GM19238 (cell line): ENCODE results near the gene PROSER2.
"Not testable (repeated sequence)": the region's sequence is repeated elsewhere in the genome, so short reads cannot be mapped to it uniquely, and the experiment has no call there.

Experiments used
- DNase-seq: peaks from one replicate; pipeline ENCODE4 v3.0.0; 2011; ENCODE audit warnings: low spot score; ENCODE audit not compliant: insufficient read length

Gene PROSER2

DNA sequence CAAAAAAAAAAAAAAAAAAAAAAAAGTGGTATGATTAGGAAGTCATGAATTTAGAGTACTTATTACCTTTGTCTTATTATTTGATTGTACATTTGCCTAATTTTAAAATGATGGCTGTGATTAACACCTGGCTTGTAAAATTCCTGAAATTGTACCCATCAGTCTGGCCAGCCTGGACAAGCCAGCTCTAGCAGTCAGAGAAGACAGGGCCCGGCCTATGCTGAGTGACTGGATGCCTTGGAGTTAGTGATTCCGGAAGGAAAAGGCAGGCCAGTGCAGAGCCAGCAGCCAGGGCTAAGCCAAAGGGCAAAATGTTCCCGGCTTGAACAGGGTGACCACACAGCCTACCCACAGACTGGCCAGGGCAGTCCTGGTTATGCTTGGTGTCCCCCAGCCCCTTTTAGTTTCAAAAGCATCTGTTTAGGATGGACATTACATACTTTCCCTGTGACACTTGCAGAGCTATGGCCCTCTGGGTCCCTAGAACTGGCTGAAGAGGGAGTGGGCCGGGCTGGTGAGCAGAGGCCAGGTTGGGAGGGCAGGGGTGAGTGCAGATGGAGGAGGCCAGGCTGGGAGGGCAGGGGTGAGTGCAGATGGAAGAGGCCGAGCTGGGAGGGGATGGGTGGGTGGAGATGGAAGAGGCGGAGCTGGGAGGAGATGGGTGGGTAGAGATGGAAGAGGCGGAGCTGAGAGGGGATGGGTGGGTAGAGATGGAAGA is 61.7 kb downstream of the PROSER2 start:
- DNase-seq: no peak

DNA sequence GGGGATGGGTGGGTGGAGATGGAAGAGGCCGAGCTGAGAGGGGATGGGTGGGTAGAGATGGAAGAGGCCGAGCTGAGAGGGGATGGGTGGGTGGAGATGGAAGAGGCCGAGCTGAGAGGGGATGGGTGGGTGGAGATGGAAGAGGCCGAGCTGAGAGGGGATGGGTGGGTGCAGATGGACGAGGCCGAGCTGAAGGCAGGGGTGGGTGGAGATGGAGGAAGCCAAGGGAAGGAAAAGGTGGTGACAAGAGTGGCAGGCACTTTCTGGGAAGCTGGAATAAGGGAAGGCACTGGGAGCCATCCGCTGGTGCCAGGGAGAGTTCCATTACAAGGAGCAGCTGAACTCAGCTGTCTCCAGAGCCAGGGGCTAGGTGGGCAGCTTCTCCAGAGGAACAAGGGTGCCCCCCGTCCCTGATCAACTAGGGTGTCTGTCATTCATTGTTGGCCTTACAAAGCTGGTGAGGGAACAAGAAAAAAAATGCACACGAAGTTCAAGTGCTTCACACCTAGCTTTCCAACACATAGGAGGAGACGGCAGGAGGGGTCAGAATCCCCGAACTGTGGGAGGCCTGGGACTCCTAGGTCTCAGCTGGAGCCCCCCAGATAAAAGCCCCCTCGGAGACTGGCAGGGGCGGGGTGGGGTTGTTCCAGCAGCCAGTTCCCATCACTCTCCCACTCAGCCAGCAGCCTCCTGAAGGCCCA is 62.4 kb downstream of the PROSER2 start:
- DNase-seq: no peak

DNA sequence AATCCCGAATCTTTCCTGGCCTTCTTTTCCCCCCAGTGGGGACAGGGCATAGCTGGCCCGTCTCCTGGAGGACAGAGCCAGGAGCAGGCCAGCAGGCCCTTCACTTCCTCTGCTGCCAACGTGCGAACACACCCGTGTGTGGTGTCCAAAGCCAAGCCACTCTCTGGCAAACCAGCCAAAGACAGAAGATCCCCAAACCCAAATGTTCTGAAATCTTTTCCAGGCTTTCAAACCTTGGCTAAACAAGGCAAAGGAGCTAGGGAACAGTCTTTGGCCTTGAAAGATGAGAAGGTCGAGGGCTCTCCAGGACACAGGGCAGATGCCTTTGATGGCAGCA is 63.0 kb downstream of the PROSER2 start:
- DNase-seq: no peak

DNA sequence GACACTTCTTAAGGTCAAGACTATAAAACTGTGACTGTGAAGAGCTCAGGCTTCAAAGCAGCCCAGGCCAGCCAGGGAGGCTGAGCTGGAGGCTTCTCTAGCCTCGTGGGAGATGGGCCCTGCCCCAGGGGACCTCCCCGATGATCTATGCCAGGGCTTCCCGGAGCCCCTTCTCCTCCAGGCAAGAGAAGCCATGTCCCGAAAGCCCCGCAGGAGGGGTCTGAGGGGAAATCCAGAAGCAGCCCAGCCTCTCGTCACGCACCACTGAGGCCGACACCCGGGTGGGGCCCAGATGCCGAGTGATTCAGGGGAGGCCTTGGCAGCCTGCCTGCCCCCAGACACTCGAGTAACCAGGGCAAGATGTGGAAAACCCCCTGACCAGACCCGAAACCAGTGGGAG is 63.7 kb downstream of the PROSER2 start:
- peak; percentile 23 for DNase-seq

DNA sequence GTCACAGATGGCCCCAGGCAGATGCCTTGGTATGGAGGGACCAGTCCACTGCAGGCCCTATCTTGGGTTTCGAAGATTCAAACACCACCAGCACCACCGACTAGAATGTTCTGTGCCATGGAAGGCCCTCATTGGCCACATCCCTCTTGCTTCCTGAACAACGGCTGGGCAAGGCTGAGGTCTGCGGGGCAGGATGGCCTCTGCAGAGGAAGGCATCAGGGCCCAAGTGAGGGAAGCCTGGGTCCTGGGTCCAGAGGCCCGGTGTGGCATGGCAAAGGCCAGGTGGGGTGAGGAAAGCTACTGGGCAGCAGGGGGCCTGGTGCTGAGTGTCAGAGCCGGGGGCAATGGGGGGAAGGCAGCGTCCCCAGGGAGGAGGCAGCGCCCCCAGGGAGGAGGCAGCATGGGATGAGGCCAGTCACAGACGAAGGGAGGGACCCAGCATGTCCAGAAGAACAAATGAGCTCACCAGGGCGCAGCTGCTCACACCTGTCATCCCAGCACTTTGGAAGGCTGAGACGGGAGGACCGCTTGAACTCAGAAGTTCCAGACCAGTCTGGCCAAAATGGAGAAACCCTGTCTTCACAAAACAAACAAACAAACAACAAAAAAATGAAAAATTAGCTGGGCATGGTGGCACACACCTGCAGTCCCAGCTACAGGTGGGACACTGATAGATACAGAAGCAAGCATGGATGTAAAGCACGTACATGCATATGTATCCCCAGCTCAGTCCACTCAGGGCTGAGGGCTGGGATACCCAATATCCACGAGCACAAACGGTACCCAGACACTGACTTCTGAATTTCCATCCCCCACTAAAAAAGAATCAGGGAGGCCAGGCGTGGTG is 64.4 kb downstream of the PROSER2 start:
- DNase-seq: no peak

DNA sequence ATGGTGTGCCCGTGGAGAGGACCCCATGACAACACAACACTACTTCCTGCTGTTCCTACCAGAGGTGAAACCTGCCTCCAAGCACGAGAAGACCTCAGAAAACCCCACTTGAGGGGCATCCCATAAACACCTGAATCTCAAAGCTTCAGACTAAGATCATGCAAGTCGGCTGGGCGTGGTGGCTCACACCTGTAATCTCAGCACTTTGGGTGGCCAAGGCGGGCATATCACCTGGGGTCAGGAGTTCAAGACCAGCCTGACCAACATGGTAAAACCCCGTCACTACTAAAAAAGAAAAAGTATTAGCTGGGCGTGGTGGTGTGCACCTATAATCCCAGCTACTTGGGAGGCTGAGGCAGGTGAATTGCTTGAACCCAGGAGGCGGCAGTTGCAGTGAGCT is 66.1 kb downstream of the PROSER2 start:
- DNase-seq: not testable (repeated sequence)

DNA sequence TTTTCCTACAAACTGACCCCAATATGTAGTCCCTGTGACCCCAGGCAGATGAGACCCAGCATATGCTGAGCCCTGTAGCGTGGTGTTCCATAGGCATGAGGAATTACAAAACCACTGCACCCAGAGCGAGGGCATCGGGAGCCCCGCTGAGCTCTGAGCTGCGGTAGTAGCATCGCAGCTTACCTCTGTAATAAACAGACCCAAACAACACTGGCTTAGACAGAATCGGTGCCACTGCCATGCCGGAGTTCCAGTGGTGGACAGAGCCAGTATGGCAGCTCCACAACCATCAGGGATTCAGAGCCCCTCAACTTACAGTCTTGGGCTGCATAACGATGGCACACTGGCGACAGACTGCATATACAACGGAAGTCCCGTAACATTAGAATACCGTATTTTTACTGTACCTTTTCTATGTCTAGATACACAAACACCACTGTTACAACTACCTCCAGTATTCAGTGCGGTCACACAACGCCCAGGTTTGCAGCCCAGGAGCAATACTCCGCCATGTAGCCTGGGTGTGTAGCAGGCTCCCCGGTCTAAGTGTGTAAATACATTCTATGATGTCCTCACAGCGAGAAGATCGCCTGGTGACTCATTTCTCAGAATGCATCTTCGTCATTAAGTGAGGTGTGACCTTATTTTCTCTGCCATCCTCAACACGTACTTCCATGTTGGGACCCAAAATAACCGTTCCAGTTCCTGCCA is 68.8 kb downstream of the PROSER2 start:
- no peak for DNase-seq

DNA sequence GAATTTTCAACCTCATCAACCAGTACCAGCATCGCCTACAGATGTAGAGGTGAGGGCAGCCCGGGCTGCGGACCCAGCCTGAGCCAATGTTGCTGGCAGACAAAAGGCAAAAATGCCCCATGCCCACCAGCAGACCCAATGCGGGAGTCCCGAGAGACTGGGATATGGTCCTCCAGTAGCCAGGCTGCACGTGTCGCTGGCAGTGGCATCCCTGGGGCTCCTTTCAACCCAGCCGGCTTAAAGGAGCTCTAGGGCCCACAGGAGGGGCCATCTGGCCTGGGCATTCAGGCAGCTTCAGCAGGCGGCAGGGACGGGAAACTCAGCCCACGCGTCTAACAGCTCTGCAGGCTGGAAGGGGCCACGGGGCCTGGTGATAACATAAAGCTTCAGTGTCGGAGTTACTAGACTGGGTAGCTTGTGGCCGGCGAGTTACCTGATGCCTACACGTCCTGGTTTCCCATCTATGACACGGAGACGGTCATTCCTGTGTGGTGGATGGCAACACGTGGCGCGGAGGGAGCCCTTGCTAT is 70.7 kb downstream of the PROSER2 start:
- DNase-seq: no peak

DNA sequence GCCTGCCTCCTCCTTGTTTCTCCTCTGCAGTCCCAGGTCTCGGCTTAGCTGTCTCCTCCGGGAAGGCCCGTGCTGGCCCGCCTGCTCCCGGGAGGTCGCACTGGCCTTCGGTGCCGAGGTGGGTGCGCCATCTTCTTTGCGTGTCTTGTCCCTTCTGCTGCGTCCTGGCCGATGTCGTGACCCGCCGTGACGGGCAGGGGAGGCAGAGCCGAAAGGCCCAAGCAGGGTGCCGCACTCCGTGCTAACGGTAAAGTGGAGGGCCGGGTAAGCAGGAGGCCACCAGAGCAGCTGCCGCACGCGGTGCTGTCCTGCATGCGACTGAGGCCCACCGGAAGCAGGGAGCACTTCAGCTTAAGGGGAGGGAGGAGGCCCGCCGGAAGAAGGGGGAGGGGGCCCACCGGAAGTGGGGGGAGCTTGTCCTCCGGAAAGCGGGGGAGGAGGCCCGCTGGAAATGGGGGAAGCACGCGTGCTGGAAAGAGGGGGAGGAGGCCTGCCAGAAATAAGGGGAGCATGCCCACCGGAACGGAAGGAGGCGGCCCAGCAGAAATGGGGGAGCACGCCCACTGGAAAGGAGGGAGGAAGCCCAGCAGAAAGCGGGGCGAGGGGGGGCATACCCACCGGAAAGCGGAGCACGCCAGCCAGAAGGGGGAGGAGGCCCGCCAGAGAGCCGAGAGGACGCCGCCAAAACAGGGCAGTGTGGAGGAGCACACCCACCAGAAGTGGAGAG is 71.4 kb downstream of the PROSER2 start:
- no peak for DNase-seq

DNA sequence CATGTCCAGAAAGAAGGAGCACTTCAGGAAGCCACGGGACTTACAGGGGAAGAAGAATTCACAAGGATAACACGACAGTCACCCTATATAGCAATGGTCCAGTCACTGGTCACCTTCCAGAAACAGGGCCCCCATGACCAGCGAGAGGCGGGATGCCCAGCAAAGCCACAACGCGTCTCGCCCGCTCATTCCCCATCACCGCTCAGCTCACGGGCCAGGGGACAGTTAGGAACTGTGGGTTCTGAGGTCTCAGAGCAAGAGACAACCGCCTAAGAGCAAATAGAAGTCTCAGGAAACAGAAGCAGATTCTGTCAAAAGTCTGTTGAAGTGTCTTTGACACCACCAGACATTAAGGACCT is 71.9 kb downstream of the PROSER2 start:
- no peak for DNase-seq

DNA sequence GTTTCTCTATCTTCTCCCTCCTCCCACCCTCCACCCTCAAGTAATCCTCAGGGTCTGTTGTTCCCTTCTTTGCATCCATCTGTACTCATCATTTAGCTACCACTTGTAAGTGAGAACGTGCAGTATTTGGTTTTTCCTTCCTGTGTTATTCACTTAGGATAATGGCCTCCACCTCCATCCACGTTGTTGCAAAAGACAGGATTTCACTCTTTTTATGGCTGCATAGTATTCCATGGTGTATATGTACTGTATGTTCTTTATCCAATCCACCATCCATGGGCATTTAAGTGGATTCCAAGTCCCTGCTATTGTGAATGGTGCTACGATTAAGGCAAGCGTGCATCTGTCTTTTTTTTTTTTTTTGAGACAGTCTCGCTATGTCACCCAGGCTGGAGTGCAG is 72.4 kb downstream of the PROSER2 start:
- DNase-seq: no peak

DNA sequence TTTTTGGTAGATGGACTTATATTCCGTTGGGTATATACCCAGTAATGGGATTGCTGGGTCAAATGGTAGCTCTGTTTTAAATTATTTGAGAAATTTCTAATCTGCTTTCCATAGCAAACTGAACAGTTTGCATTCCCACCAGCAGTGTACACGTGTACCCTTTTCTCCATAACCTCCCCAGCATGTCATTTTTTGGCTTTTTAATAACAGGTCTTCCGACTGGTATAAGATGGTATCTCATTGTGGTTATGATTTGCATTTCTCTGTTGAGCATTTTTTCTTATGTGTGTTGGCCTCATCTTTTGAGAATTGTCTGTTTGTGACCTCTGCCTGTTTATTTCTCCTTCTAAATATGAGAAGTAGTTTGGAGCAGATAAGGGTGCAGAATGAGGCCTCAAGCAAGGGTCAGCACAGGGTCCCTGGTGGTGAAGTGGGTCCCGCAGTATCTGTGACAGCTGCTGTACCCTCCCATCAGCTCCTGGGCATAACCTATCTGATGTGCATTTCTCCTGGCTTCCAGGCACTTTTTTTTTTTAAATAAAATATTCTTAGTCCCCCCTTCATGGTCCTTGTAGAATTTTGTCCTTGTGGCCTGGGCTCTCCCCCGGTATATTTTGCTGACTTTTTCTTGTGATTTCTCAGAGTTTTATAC is 73.5 kb downstream of the PROSER2 start:
- DNase-seq: no peak

DNA sequence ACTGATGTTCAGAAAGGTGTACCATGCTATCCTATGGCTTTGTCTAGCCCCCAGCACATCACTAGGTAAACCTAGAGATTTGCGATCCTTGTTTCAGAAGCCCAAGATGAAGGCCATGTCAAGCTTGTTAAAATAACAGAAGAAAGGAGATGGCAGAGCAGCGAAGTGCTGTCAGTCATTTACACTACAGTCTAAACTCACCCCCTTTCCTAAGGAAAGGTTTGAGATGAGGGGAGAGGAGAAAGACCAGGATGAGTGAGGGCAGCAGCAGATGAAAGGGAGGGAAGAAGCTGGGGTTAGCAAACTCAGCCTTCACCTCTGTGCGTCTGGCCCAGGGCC is 74.8 kb downstream of the PROSER2 start:
- no peak for DNase-seq

DNA sequence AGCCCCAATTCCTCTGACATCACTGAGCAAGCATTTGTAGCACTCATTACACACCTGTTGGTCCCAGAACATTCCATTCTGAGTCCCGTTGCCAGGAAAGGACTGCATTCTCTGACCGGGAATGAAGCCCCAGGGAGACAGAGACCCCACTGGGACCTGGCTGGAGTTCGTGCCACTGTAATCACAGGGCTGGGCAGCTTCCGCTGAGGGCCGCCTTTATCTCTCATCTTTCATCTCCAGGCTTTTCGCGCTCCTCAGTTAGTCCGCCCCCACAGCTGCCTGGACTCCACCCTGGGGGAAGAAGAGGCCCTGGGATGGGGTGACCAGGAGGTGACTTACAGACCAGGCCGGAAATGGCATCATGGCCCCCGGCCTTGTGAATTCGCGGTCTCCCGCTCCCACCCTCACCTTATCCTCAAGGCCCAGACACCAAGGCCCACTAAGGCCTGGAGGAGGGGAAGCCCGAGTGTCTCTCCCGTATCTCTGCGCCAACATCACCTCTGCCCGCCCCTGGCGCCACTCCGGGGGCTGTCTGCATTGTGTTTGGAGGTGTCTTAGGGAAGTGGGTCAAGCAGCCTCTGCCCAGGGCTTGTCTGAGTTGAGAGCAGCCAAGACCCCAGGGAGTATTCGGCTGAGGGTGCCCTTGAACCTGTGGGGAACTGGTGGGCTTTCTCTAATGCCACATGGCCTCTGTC is 75.4 kb downstream of the PROSER2 start:
- DNase-seq: no peak

DNA sequence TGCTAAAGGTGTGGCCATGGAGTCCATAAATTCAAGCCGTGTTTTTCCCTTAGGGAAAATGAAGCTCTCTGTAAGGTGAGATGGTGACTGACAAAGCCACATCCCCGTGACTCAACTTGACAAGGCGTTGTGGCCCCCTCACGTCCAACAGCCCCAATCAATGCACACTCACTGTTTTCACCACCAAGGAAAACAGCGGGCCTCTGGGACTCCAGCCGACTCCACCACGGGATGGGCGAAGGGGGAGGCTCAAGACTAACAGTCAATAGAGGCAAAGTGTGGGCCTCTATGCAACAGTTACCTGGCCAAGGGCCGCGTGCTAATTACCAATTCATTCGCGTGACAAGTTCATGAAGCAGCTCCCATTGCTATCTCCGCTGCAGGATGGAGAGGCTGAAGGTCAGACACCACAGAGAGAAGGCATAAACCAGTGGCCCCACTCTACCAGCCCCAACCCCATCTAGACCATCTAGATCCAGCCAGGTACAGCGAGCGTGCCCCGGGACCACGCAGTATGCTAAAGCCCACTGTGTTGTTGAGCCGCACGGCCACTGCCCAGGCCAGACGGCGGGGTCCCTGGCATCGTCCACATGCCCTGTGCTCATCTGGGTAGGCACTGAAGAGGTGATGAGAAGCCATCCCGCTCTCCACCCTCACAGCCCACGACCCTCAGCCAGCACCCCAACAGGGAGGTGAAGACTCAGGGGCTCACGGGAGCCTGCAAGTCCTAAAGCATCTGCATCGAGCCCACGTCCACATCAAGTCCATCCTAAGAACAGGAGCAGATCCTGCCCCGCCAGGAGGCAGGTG is 76.1 kb downstream of the PROSER2 start:
- no peak for DNase-seq

DNA sequence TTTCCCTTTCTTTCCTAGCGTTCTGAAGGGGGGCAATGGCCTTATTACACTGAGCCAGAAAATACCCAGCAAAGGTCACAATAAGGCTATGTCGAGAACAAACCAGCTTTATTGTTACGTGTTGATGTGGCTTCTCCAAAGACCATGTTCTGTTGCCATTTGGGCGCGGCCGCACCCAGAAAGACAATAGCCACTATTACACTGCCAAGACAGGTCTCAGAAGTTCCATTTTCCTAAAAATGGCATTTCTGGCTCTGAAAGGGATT is 77.8 kb downstream of the PROSER2 start:
- no peak for DNase-seq

DNA sequence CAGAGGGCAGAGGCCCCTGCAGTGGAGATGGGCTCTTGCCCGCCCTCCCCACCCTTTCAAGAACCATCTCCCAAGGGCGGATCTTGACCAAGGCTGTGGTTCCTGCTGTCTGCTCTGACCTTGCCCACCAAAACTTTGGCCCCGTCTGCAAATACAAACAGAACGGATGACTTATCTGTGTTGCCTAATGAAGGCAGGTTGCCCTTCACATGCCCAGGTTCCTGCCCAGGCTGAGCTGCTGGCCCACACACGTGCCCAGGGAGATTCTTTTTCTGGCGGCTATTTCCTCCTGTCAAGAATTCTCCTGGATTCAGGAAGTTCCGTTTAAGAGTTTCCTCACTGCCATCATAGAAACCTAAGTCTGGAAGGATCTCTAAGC is 78.3 kb downstream of the PROSER2 start:
- no peak for DNase-seq

DNA sequence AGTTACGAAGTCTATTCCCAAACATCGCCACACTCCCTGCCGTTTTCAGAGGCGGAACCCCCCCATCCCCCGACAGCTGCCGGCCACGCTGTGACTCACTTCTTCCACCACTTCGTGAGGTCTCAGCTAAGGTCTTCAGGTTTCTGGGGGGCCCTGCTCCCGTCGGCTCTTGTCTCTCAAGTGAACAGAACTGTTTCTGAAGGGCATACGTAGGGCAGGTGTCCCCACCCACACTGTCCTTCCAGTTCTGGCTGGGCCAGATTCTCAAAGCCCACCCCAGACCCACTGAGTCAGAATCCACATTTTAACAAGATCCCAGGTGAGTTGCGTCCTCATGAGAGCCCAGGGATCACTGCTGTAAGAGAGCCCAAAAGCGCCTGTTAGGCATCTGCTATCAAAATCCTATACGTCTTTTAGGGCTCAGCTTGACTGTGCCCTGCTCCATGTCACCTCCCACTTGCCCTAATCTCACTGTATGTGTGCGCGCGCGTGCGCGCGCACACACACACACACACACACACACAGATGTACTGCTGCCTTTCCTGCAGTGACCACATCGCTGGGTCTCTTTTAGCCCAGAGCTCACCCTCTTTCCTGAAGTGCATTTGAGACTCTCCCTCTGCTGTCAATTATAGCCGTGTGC is 78.8 kb downstream of the PROSER2 start:
- DNase-seq: no peak

DNA sequence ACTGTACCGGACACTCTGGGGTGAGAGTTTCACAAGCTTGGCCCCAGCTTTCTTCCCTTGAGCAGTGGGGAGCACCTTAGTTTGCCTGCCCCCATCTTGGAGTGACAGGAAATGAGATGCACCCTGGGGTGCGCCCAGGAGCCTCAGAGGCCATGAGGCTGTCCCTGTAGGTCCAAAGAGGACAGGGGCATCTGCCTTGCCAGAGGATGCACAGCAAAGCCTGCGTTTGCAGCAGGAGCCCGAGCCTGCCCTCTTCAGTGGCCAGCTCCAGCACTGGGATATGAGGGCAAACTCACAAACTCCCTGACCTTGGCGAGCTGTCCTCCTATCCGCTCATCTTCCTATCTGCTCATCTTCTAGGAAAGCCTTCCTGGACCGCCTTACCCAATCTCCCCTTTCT is 79.5 kb downstream of the PROSER2 start:
- no peak for DNase-seq
